H1 (cell line): Measurements from ENCODE around the gene MPV17L2.
"Not testable (repeated sequence)": the region's sequence is repeated elsewhere in the genome, so short reads cannot be mapped to it uniquely, and the experiment has no call there.

ENCODE experiments used
- EP300 ChIP-seq, 2 experiments: IDR thresholded peaks; 1 replicate in 1 of 2; 2 replicates in 1 of 2; pipeline ENCODE4 v1.6.1; 2011 to 2012; ENCODE audit warnings: low read depth in 2 of 2, low read length in 2 of 2, mild to moderate bottlenecking in 2 of 2, borderline replicate concordance in 1 of 2, inconsistent platforms in 1 of 2, moderate library complexity in 1 of 2
- TF ChIP-seq, protein P1 (sequence below): IDR thresholded peaks from 2 replicates; pipeline ENCODE4 v1.6.1; 2011; ENCODE audit warnings: low read depth, mild to moderate bottlenecking, low read length; ENCODE audit not compliant: insufficient read depth

DNA sequence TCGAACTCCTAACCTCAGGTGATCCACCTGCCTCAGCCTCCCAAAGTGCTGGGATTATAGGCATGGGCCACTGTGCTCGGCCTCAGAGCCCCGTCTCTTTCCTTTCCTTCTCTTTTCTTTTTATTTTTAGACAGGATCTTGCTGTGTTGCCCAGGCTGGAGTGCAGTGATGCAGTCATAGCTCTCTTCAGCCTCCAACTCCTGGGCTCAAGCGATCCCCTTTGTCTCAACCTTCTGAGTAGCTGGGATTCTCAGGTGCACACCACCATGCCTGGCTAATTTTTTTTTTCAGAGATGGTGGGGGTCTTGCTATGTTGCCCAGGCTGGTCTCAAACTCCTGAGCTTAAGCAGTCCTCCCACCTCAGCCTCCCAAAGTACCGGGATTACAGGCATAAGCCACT lies 16.9 kb downstream of the MPV17L2 start:
- TF ChIP-seq, protein P1, sequence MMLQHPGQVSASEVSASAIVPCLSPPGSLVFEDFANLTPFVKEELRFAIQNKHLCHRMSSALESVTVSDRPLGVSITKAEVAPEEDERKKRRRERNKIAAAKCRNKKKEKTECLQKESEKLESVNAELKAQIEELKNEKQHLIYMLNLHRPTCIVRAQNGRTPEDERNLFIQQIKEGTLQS = not testable (repeated sequence)
- TF ChIP-seq EP300 (IDR thresholded peaks at IDR 0.05; ENCODE audit: borderline replicate concordance in 1 of 2, low read depth in 2 of 2, low read length in 2 of 2) = not testable (repeated sequence)
